DOHH2 (cell line): ENCODE measurements around the gene MVB12B.

ENCODE experiments used
- H3F3A ChIP-seq: fragments of 200-600 bp; sonication (generic), shearing (Covaris generic); 2 replicates; pipeline ENCODE4 v1.6.0; 2016; ENCODE audit warnings: antibody characterized with exemption, mild to moderate bottlenecking; ENCODE audit not compliant: control insufficient read depth, insufficient read depth
- H3K27ac ChIP-seq: fragments of 200-600 bp; sonication (generic); 2 replicates; pipeline ENCODE4 v1.5.1; 2014; ENCODE audit warnings: low read depth, mild to moderate bottlenecking, low read length, moderate library complexity
- H3K27me3 ChIP-seq: fragments of 200-600 bp; sonication (generic); 2 replicates; pipeline ENCODE4 v1.6.1; 2014; ENCODE audit warnings: mild to moderate bottlenecking, low read length, mixed read lengths; ENCODE audit not compliant: control insufficient read depth
- H3K36me3 ChIP-seq: fragments of 200-600 bp; sonication (generic); 2 replicates; pipeline ENCODE4 v1.6.1; 2014; ENCODE audit warnings: mild to moderate bottlenecking, low read length, moderate library complexity, mixed read lengths; ENCODE audit not compliant: control insufficient read depth
- H3K4me1 ChIP-seq: fragments of 200-600 bp; sonication (generic); 2 replicates; pipeline ENCODE4 v1.6.1; 2014; ENCODE audit warnings: mild to moderate bottlenecking, low read length, mixed read lengths; ENCODE audit not compliant: control insufficient read depth
- H3K4me2 ChIP-seq: fragments of 200-600 bp; sonication (generic); 2 replicates; pipeline ENCODE4 v1.6.0; 2014; ENCODE audit warnings: mild to moderate bottlenecking, low read length, moderate library complexity
- H3K4me3 ChIP-seq: fragments of 200-600 bp; sonication (generic); 2 replicates; pipeline ENCODE4 v1.5.1; 2014; ENCODE audit warnings: mild to moderate bottlenecking, low read length, mixed read lengths
- H3K79me2 ChIP-seq: fragments of 200-600 bp; sonication (generic); 2 replicates; pipeline ENCODE4 v1.6.1; 2014; ENCODE audit warnings: mild to moderate bottlenecking, low read length, mixed read lengths; ENCODE audit not compliant: control insufficient read depth
- H3K9me2 ChIP-seq: fragments of 200-600 bp; sonication (generic); replicated peaks from 2 replicates; pipeline ENCODE4 v1.6.1; 2014; ENCODE audit warnings: mild to moderate bottlenecking, low read length, mixed read lengths; ENCODE audit not compliant: control insufficient read depth
- H3K9me3 ChIP-seq: fragments of 200-600 bp; sonication (generic); 2 replicates; pipeline ENCODE4 v1.6.1; 2014; ENCODE audit warnings: antibody characterized with exemption, low read length, mixed read lengths; ENCODE audit not compliant: control insufficient read depth, insufficient read depth
- H4K20me1 ChIP-seq: fragments of 200-600 bp; sonication (generic); 2 replicates; pipeline ENCODE4 v1.6.0; 2014; ENCODE audit warnings: low read depth, mild to moderate bottlenecking, antibody characterized with exemption, low read length, moderate library complexity; ENCODE audit not compliant: control insufficient read depth, insufficient read depth
- EZH2phosphoT487 ChIP-seq: fragments of 200-600 bp; sonication (generic); IDR thresholded peaks from 2 replicates; pipeline ENCODE4 v1.6.1; 2017; ENCODE audit warnings: borderline replicate concordance, mild to moderate bottlenecking, antibody characterized with exemption, low read length, moderate library complexity, mixed read lengths
- TF ChIP-seq, protein P1 (sequence below): fragments of 200-600 bp; sonication (generic); IDR thresholded peaks from one replicate; pipeline ENCODE4 v1.5.1; 2014; ENCODE audit warnings: antibody characterized with exemption, mild to moderate bottlenecking, low read depth, low read length; ENCODE audit not compliant: poor library complexity, severe bottlenecking

MVB12B gene

DNA sequence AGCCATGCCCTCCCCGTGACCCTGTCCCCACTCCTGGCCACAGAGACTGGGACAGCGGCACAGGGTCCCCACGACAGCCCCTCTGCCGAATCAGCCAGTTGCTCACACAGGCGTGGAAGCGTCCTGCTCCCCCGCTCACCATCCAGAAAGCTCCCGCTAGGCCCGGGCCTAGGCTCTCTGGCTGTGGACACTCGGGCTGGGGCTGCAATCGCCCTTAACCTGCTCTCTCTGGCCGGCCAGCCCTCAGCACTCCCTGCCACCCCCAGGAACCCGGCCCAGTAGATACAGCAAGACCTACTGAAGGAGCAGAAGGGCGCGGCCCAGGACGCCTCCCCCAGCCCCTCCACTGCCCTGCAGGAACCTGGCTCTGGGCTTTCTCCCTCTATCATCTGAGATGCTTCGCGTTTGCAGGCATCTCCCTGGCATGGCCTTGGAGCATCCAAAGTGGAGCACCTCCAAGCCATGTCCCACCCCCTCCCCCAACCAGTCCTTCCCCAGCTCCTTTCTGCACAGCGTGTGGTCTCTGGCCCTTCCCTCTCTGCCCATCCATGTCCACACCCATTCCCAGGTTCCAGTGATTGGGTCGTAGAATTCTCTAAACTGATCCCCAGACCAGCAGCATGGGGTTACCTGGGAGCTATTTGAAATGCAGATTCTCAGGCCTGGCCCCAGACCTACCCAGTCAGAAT is 173.4 kb downstream of the MVB12B start:
- peaks cover 16% of the 10 kb centered on the region for H3K27me3 ChIP-seq
- H3K36me3 ChIP-seq: no peaks in the 10 kb centered on the region
- H3K4me3 ChIP-seq: peak overlapping the region; percentile 67
- H3K27ac ChIP-seq: no peak overlapping the region
- no peak for TF ChIP-seq EZH2phosphoT487
- TF ChIP-seq, protein P1, sequence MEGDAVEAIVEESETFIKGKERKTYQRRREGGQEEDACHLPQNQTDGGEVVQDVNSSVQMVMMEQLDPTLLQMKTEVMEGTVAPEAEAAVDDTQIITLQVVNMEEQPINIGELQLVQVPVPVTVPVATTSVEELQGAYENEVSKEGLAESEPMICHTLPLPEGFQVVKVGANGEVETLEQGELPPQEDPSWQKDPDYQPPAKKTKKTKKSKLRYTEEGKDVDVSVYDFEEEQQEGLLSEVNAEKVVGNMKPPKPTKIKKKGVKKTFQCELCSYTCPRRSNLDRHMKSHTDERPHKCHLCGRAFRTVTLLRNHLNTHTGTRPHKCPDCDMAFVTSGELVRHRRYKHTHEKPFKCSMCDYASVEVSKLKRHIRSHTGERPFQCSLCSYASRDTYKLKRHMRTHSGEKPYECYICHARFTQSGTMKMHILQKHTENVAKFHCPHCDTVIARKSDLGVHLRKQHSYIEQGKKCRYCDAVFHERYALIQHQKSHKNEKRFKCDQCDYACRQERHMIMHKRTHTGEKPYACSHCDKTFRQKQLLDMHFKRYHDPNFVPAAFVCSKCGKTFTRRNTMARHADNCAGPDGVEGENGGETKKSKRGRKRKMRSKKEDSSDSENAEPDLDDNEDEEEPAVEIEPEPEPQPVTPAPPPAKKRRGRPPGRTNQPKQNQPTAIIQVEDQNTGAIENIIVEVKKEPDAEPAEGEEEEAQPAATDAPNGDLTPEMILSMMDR: no peak
- H3K79me2 ChIP-seq: no peaks in the 10 kb centered on the region
- no peaks in the 10 kb centered on the region for H3K9me3 ChIP-seq
- H3K4me2 ChIP-seq: peak overlapping the region; percentile 87
- H3K9me2 ChIP-seq: no peaks in the 10 kb centered on the region
- peaks cover 18% of the 10 kb centered on the region for H3K4me1 ChIP-seq
- no peaks in the 10 kb centered on the region for H3F3A ChIP-seq
- no peaks in the 10 kb centered on the region for H4K20me1 ChIP-seq

DNA sequence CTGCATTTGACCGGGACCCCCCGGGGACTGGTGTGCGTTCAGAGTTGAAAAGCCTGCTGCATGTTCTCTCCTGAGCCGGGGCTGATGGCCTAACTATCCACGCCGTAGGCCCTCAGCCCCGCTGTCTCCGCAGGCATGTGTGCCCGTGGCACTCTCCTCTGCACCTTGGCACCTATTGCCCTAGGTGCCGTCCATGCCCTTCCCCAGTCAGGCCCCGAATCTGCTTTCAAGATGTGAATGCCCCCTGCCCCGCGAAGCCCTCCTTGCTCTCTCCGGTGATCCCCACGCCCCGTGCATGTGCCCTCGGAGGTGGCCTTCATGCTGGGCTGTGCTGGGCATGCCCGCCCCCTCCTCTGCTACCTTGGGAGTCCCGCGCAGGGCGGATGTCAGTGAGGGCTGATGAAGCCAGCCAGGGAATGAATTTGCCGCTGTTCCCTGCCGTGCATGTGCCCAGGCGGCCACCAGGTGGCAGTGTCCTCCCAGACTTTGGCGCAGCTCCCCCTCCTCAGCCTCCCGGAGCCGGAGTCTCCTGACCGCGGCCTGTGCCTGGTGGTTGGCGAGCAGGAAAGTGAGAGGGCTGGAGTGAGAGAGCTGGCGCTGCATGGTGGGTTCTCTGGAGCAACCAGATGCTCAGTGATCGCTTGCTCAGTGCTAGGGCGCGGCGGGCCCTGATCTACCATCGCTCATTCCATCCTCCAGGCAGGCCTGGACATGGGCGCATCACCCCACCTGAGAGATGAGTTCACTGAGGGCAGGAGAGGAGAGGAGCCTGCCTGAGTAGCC is 174.2 kb downstream of the MVB12B start:
- peaks cover 18% of the 10 kb centered on the region for H3K4me1 ChIP-seq
- H3K36me3 ChIP-seq: no peaks in the 10 kb centered on the region
- peak overlapping the region; percentile 29; the same call in 1 of the 2 replicates for H3K4me2 ChIP-seq
- no peaks in the 10 kb centered on the region for H3F3A ChIP-seq
- H3K27ac ChIP-seq: no peak overlapping the region
- H3K27me3 ChIP-seq: peaks cover 16% of the 10 kb centered on the region
- no peaks in the 10 kb centered on the region for H3K79me2 ChIP-seq
- TF ChIP-seq, protein P1: peak; percentile 95
- no peak for TF ChIP-seq EZH2phosphoT487
- H3K9me3 ChIP-seq: no peaks in the 10 kb centered on the region
- H3K9me2 ChIP-seq: no peaks in the 10 kb centered on the region
- no peaks in the 10 kb centered on the region for H4K20me1 ChIP-seq
- H3K4me3 ChIP-seq: no peak overlapping the region

DNA sequence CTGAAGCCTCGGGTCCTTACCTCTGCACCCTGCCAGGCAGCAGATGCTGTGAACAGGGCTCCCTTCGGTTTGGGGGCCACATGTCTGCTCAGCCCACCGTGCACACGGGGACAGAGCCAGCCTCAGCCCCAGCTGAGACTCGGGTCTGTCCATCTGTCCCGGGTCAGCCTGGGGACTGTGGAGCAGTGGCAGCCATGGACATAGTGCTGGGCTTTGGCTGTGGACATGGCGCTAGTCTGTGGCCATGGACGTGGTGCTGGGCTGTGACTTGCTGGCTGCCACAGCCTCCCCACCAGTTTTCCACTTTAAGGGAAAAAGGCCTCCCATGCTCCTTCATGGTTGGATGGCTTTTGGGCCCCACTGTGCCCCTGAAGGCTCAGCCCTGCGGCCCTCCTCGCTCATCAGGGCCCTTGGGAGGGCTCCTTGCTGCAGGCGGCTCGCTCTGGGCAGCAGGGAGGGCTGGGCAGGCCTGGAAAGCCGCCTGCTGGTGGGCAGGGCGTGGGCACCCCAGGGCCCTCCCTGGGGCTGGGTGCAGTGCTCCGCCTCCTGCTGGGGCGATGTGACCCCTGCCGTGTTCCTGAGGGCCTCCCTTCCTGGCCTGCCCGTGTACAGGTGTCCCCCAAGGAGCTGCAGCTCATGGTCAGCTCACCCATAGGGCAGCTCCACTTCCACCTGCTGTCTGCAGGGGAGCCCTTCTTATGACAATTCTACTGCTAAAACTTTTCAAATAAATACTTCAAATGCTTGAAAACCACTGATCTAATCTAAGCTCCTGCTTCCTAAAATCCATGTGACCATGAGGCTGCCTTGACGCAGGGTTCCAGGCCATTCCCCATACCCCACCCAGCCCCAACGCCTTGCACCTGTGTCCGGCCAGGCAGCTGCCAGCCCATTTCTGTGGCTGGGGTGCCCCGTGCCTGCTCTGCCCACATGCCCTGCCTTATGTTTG is 175.0 kb downstream of the MVB12B start:
- no peaks in the 10 kb centered on the region for H3K36me3 ChIP-seq
- no peaks in the 10 kb centered on the region for H3K79me2 ChIP-seq
- peaks cover 18% of the 10 kb centered on the region for H3K4me1 ChIP-seq

More for the DNA sequence above, 175.0 kb downstream of the MVB12B start:
- Histone ChIP-seq H3F3A (no peaks in the 10 kb centered on the region), H3K4me3 (no peak overlapping the region), H4K20me1 (no peaks in the 10 kb centered on the region), H3K9me2 (no peaks in the 10 kb centered on the region), H3K27me3 (peaks cover 16% of the 10 kb centered on the region), H3K27ac (no peak overlapping the region), H3K4me2 (no peak overlapping the region), H3K9me3 (no peaks in the 10 kb centered on the region)
- TF ChIP-seq, protein P1: peak; percentile 7
- no peak for TF ChIP-seq EZH2phosphoT487
